AG04449 (cell line): ENCODE measurements around the gene CRACDL.

ENCODE experiments used
- CTCF ChIA-PET: fragments of 350-600 bp; formaldehyde crosslinking; extraction: SDS; loops from one replicate; lab custom pipeline; 2021; ENCODE audit warnings: antibody characterized with exemption; lab: Yijun Ruan, JAX
- POLR2A ChIA-PET: fragments of 400-600, 350-600 bp; formaldehyde crosslinking; extraction: SDS; loops from one replicate; lab custom pipeline; 2020; ENCODE audit warnings: antibody characterized with exemption, inconsistent platforms; lab: Yijun Ruan, JAX
- DNase-seq: peaks from one replicate; pipeline ENCODE4 v3.0.0-alpha.2; 2010; ENCODE audit warnings: low read depth, low spot score
- H3K4me3 ChIP-seq: 2 replicates; pipeline ENCODE4 v1.5.1; 2011; ENCODE audit warnings: low read depth, mild to moderate bottlenecking, control low read depth, low read length
- TF ChIP-seq, protein P1 (sequence below): IDR thresholded peaks from one replicate; pipeline ENCODE4 v1.5.1; 2011; ENCODE audit warnings: mild to moderate bottlenecking, moderate library complexity, low read length, control low read depth, inconsistent platforms; ENCODE audit not compliant: insufficient read depth; ENCODE audit errors: missing control alignments

The CRACDL gene

GRCh38 chr2:98884658-98885057 lies 51.4 kb downstream of the CRACDL start:
- ChIA-PET CTCF (no interaction called here), POLR2A (no interaction called here)
- TF ChIP-seq, protein P1, sequence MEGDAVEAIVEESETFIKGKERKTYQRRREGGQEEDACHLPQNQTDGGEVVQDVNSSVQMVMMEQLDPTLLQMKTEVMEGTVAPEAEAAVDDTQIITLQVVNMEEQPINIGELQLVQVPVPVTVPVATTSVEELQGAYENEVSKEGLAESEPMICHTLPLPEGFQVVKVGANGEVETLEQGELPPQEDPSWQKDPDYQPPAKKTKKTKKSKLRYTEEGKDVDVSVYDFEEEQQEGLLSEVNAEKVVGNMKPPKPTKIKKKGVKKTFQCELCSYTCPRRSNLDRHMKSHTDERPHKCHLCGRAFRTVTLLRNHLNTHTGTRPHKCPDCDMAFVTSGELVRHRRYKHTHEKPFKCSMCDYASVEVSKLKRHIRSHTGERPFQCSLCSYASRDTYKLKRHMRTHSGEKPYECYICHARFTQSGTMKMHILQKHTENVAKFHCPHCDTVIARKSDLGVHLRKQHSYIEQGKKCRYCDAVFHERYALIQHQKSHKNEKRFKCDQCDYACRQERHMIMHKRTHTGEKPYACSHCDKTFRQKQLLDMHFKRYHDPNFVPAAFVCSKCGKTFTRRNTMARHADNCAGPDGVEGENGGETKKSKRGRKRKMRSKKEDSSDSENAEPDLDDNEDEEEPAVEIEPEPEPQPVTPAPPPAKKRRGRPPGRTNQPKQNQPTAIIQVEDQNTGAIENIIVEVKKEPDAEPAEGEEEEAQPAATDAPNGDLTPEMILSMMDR: no peak
- H3K4me3 ChIP-seq: no peak overlapping the region
- no peak for DNase-seq

DNA sequence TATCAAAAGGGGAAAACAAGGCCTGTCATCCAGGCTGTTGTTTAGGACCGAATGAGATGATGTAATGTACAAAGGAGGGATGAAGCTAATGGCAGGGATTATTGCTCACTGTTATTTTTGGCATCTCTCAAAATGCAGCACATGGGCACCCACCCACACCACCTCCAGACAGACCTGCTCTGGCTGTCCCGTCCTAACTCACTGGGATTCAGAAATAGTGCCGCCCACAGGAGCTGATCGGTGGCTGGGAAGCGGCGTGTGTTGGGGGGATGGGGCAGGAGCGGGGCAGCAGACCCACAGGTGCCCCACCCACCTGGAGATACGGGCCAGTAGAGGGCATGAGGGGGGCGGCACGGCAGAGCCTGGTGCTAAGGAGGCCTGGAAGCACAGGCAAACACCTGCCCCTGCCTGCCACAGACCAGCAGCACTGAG lies 52.2 kb downstream of the CRACDL start:
- no peak for DNase-seq
- POLR2A ChIA-PET: no interaction called here
- TF ChIP-seq, protein P1: no peak
- CTCF ChIA-PET: no interaction called here
- H3K4me3 ChIP-seq: no peak overlapping the region

GRCh38 chr2:98882971-98883779 lies 52.9 kb downstream of the CRACDL start:
- DNase-seq: no peak
- POLR2A ChIA-PET: no interaction called here
- TF ChIP-seq, protein P1: no peak
- no peak overlapping the region for H3K4me3 ChIP-seq
- CTCF ChIA-PET: no interaction called here

DNA sequence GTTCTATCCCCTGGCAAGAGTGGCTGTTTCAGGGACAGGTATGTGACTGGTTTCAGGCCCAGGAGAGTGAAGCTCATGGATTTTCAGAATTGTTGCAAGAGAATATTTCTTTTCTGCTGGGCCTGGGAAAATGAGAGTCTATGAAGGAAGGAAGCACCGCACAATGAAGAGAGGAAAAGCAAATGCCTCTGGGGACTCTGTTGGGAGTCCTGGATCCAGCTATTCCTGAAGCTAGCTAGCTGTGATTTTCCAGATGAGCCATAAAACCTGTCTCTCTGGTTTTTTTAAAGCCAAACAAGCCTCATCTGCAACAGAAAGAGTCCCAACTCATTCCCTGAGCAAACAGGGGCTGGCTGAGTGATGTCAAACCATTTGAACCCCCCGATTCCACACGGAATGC lies 53.7 kb downstream of the CRACDL start:
- ChIA-PET POLR2A (no interaction called here), CTCF (no interaction called here)
- no peak for DNase-seq
- H3K4me3 ChIP-seq: no peak overlapping the region
- TF ChIP-seq, protein P1: no peak

- ChIA-PET CTCF (interaction anchor here (0.5 to 1.0 kb wide), 2 partner anchors 186 to 471 kb away, joined by 3 read pairs; no protein-coding TSS in a partner anchor), POLR2A (no interaction called here)
- TF ChIP-seq, protein P1: no peak
- no peak for DNase-seq
- no peak overlapping the region for H3K4me3 ChIP-seq
Measured at GRCh38 chr2:98881153-98881650, 54.8 kb downstream of the CRACDL start.
